ENCODE measurements around the gene EED.

The EED gene

DNA sequence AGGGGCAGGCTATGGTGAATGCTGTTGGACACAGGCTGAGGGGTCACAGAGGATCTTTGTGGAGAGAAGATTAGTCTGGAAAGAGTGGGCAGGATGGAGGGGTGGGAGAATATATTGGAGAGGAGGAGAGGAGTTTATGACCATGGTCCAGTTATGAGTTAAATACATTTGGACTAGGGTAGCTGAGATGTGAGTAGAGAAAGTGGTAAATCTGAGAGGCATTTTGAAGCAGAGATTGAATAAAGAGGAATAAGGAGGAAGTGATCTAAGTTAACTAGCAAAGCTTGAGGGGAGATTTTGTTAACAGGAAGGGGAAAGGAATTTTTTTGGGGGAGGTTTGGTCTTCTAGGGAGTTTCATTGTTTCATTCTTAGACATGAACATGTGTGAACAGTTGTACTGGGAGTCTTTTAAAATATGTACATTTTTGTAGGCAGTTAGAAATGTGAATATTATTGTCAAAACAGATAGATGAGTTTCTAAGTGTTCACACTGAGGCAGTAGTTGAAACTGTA, 43.1 kb upstream of the EED start:
- peak overlapping the region; percentile 79 for H3K4me3 ChIP-seq (ENCODE audit: low read length)
- peak overlapping the region; percentile 75 for H3K4me2 ChIP-seq (ENCODE audit: low read length)

DNA sequence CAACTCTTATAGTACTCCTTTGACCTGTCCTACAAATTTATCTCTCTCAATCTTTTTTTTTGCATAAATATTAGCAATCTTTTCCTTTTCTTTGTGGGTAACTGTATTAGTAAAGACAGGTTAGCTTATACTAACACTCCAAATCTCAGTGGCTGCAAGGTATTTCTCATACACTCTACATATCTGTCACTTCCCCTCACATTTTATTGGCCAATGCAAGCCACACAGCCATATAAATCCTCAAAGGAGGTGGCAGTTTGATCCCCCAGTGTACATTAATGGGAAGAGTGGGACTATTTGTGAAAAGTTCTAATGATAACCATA, 42.6 kb upstream of the EED start:
- H3K9me2 ChIP-seq (replicated peaks; ENCODE audit: control insufficient read depth, low read length) = no peaks in the 10 kb centered on the region
- H3K27me3 ChIP-seq (ENCODE audit: control insufficient read depth, low read length) = no peaks in the 10 kb centered on the region
- H3K27ac ChIP-seq (ENCODE audit: low read depth, low read length) = peak overlapping the region; percentile 70
- H3K9me3 ChIP-seq (ENCODE audit: control insufficient read depth, insufficient read depth, low read length) = no peaks in the 10 kb centered on the region
- H3K4me3 ChIP-seq (ENCODE audit: low read length) = peak overlapping the region; percentile 79
- H3K4me2 ChIP-seq (ENCODE audit: low read length) = peak overlapping the region; percentile 75
- H3K79me2 ChIP-seq (ENCODE audit: control insufficient read depth, low read length) = no peaks in the 10 kb centered on the region
- TF ChIP-seq EZH2phosphoT487 (IDR thresholded peaks at IDR 0.05; ENCODE audit: borderline replicate concordance, low read length) = no peak
- TF ChIP-seq, protein P1, sequence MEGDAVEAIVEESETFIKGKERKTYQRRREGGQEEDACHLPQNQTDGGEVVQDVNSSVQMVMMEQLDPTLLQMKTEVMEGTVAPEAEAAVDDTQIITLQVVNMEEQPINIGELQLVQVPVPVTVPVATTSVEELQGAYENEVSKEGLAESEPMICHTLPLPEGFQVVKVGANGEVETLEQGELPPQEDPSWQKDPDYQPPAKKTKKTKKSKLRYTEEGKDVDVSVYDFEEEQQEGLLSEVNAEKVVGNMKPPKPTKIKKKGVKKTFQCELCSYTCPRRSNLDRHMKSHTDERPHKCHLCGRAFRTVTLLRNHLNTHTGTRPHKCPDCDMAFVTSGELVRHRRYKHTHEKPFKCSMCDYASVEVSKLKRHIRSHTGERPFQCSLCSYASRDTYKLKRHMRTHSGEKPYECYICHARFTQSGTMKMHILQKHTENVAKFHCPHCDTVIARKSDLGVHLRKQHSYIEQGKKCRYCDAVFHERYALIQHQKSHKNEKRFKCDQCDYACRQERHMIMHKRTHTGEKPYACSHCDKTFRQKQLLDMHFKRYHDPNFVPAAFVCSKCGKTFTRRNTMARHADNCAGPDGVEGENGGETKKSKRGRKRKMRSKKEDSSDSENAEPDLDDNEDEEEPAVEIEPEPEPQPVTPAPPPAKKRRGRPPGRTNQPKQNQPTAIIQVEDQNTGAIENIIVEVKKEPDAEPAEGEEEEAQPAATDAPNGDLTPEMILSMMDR (IDR thresholded peaks at IDR 0.05; ENCODE audit: low read depth, low read length, poor library complexity, severe bottlenecking) = no peak
- H3F3A ChIP-seq (ENCODE audit: control insufficient read depth, insufficient read depth) = no peaks in the 10 kb centered on the region
- H4K20me1 ChIP-seq (ENCODE audit: control insufficient read depth, insufficient read depth, low read depth, low read length) = no peaks in the 10 kb centered on the region
- no peaks in the 10 kb centered on the region for H3K36me3 ChIP-seq (ENCODE audit: control insufficient read depth, low read length)
- peaks cover 36% of the 10 kb centered on the region for H3K4me1 ChIP-seq (ENCODE audit: control insufficient read depth, low read length)

More for the DNA sequence above, 43.1 kb upstream of the EED start:
- H3K36me3 ChIP-seq (ENCODE audit: control insufficient read depth, low read length) = no peaks in the 10 kb centered on the region
- H3F3A ChIP-seq (ENCODE audit: control insufficient read depth, insufficient read depth) = no peaks in the 10 kb centered on the region
- H3K27ac ChIP-seq (ENCODE audit: low read depth, low read length) = peak overlapping the region; percentile 70; the same call in 1 of the 2 replicates
- no peaks in the 10 kb centered on the region for H3K79me2 ChIP-seq (ENCODE audit: control insufficient read depth, low read length)
- no peaks in the 10 kb centered on the region for H3K9me3 ChIP-seq (ENCODE audit: control insufficient read depth, insufficient read depth, low read length)
- no peaks in the 10 kb centered on the region for H4K20me1 ChIP-seq (ENCODE audit: control insufficient read depth, insufficient read depth, low read depth, low read length)
- H3K4me1 ChIP-seq (ENCODE audit: control insufficient read depth, low read length) = peaks cover 36% of the 10 kb centered on the region
- TF ChIP-seq, protein P1 (IDR thresholded peaks at IDR 0.05; ENCODE audit: low read depth, low read length, poor library complexity, severe bottlenecking) = no peak
- TF ChIP-seq EZH2phosphoT487 (IDR thresholded peaks at IDR 0.05; ENCODE audit: borderline replicate concordance, low read length) = no peak
- no peaks in the 10 kb centered on the region for H3K27me3 ChIP-seq (ENCODE audit: control insufficient read depth, low read length)
- H3K9me2 ChIP-seq (replicated peaks; ENCODE audit: control insufficient read depth, low read length) = no peaks in the 10 kb centered on the region

DNA sequence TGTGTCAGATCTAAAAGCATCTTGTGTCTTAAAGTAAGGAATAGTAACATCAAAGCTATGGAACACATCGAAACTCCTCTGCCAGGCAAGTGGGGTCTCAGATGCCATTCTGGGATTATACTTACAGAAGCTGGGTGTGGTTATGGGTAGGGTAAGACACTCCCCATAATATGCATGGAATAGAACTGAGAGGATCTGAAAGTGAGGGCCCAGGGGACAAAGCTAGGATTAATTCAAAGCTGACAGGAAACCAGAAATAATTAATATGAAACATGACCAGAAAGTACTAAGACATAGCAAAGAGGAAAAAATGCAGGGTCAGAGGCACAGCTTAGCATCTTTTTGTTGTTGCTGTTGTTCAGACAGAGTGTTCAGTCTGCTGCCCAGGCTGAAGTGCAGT, 40.2 kb upstream of the EED start:
- Histone ChIP-seq H3K27me3 (ENCODE audit: control insufficient read depth, low read length) (no peaks in the 10 kb centered on the region), H3K79me2 (ENCODE audit: control insufficient read depth, low read length) (no peaks in the 10 kb centered on the region), H3K4me3 (ENCODE audit: low read length) (peak overlapping the region; percentile 10; the same call in 1 of the 2 replicates), H3K4me1 (ENCODE audit: control insufficient read depth, low read length) (peaks cover 36% of the 10 kb centered on the region), H3K27ac (ENCODE audit: low read depth, low read length) (no peak overlapping the region), H3K9me3 (ENCODE audit: control insufficient read depth, insufficient read depth, low read length) (no peaks in the 10 kb centered on the region), H3F3A (ENCODE audit: control insufficient read depth, insufficient read depth) (no peaks in the 10 kb centered on the region), H4K20me1 (ENCODE audit: control insufficient read depth, insufficient read depth, low read depth, low read length) (no peaks in the 10 kb centered on the region), H3K36me3 (ENCODE audit: control insufficient read depth, low read length) (no peaks in the 10 kb centered on the region), H3K9me2 (replicated peaks; ENCODE audit: control insufficient read depth, low read length) (no peaks in the 10 kb centered on the region), H3K4me2 (ENCODE audit: low read length) (peak overlapping the region; percentile 50)
- TF ChIP-seq, protein P1 (IDR thresholded peaks at IDR 0.05; ENCODE audit: low read depth, low read length, poor library complexity, severe bottlenecking) = no peak
- no peak for TF ChIP-seq EZH2phosphoT487 (IDR thresholded peaks at IDR 0.05; ENCODE audit: borderline replicate concordance, low read length)

Data from DOHH2 (cell line).